ENCODE results near the gene CIB4. TPM values are rescaled to one million over a fixed set of nuclear protein-coding genes. Genes with fewer than 3 reads are reported as not detected.

The CIB4 gene
- total RNA-seq, 1 experiment from 2014 or later: not detected

- H3K27ac ChIP-seq: no peak overlapping the region
These were observed 24.2 kb downstream of the CIB4 start for GRCh38 chr2:26616706-26617587.

DNA sequence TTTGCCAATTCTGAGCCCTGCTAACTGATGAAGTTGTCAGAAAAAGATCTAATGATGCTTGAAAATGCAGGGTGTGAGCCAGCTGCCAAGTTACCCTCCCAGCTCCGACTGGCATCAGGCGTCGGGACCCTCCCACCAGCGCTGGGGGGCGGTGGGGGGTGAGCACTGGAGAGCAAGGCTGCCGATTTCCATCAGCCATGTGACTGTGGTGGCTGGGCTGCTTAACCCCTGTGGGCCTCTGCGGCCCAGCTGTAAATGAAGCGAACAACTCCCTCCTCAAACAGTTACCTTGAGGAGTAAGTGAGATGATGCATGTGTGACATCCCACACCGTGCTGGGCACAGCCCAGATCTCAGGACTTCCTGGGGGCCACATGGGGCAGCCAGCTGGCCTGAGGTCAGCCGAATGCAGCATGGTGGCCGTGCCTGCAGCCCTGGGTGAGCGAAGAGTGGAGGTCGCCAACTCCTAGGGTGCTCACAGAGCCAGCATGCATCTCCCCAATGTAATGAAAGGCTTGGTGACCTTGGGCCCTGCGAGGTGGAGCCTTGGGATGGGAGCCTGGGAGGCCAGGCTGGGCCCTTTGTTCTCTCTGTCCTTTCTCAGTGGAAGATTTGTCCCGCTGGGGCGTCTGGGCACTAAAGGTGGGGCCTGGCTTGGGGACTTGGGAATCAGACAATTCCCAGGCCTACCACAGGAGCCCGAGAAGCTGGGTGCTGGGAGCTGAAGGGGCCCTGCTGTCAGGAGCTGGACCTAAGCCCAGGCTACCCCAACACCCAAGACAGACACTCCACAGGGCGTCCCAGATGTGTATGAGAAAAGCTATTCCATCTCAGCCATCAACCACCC is 25.1 kb downstream of the CIB4 start:
- CTCF ChIA-PET: no interaction called here

More at GRCh38 chr2:26616706-26617587, 24.2 kb downstream of the CIB4 start:
- Histone ChIP-seq H3K4me1 (replicated peaks; ENCODE audit: insufficient read depth) (peaks cover 23% of the 10 kb centered on the region), H3K4me2 (no peak overlapping the region), H3K36me3 (ENCODE audit: low read depth) (no peaks in the 10 kb centered on the region), H3K79me2 (ENCODE audit: low read depth) (no peaks in the 10 kb centered on the region), H3F3A (ENCODE audit: insufficient read depth, low read depth) (peaks cover 8% of the 10 kb centered on the region; the same call in 1 of the 2 replicates), H3K4me3 (no peak overlapping the region), H3K9me2 (ENCODE audit: insufficient read depth) (no peaks in the 10 kb centered on the region), H3K27me3 (ENCODE audit: insufficient read depth, low read depth) (peaks cover 23% of the 10 kb centered on the region; the same call in 1 of the 2 replicates), H4K20me1 (ENCODE audit: insufficient read depth) (no peaks in the 10 kb centered on the region), H3K9me3 (ENCODE audit: insufficient read depth, low read depth) (no peaks in the 10 kb centered on the region), H2AFZ (no peak overlapping the region)
- BruUV-seq (replicated peaks): no TSS peak
- TF ChIP-seq, protein P1, sequence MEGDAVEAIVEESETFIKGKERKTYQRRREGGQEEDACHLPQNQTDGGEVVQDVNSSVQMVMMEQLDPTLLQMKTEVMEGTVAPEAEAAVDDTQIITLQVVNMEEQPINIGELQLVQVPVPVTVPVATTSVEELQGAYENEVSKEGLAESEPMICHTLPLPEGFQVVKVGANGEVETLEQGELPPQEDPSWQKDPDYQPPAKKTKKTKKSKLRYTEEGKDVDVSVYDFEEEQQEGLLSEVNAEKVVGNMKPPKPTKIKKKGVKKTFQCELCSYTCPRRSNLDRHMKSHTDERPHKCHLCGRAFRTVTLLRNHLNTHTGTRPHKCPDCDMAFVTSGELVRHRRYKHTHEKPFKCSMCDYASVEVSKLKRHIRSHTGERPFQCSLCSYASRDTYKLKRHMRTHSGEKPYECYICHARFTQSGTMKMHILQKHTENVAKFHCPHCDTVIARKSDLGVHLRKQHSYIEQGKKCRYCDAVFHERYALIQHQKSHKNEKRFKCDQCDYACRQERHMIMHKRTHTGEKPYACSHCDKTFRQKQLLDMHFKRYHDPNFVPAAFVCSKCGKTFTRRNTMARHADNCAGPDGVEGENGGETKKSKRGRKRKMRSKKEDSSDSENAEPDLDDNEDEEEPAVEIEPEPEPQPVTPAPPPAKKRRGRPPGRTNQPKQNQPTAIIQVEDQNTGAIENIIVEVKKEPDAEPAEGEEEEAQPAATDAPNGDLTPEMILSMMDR (conservative IDR thresholded peaks at IDR 0.05): no peak
- TF ChIP-seq EZH2 (IDR thresholded peaks at IDR 0.05; ENCODE audit: low read depth): no peak
- ChIA-PET POLR2A (ENCODE audit: unreplicated experiment) (no interaction called here), CTCF (no interaction called here)
- intact Hi-C loops (cut with micrococcal nuclease; ENCODE audit: unreplicated experiment): no loop called here
- DNase-seq: no peak

GRCh38 chr2:26615336-26615859 is 25.8 kb downstream of the CIB4 start:
- H3K4me1 ChIP-seq (replicated peaks; ENCODE audit: insufficient read depth): peaks cover 17% of the 10 kb centered on the region
- H3K4me2 ChIP-seq: no peak overlapping the region
- no peaks in the 10 kb centered on the region for H3K36me3 ChIP-seq (ENCODE audit: low read depth)
- intact Hi-C loops (cut with micrococcal nuclease; ENCODE audit: unreplicated experiment): no loop called here
- BruUV-seq (replicated peaks): no TSS peak
- H3K9me2 ChIP-seq (ENCODE audit: insufficient read depth): no peaks in the 10 kb centered on the region
- no peak for DNase-seq
- no peaks in the 10 kb centered on the region for H3K79me2 ChIP-seq (ENCODE audit: low read depth)
- H3K27ac ChIP-seq: no peak overlapping the region
- no peaks in the 10 kb centered on the region for H3K9me3 ChIP-seq (ENCODE audit: insufficient read depth, low read depth)
- TF ChIP-seq EZH2 (IDR thresholded peaks at IDR 0.05; ENCODE audit: low read depth): no peak
- TF ChIP-seq, protein P1 (conservative IDR thresholded peaks at IDR 0.05): no peak
- H4K20me1 ChIP-seq (ENCODE audit: insufficient read depth): no peaks in the 10 kb centered on the region
- peaks cover 21% of the 10 kb centered on the region; the same call in 1 of the 2 replicates for H3K27me3 ChIP-seq (ENCODE audit: insufficient read depth, low read depth)
- CTCF ChIA-PET: no interaction called here
- no peak overlapping the region for H3K4me3 ChIP-seq
- POLR2A ChIA-PET (ENCODE audit: unreplicated experiment): no interaction called here
- H2AFZ ChIP-seq: no peak overlapping the region
- H3F3A ChIP-seq (ENCODE audit: insufficient read depth, low read depth): no peaks in the 10 kb centered on the region; the same call in 1 of the 2 replicates

More for the DNA sequence above, 25.1 kb downstream of the CIB4 start:
- no peak overlapping the region for H3K4me3 ChIP-seq
- H3K4me1 ChIP-seq (replicated peaks; ENCODE audit: insufficient read depth): peaks cover 17% of the 10 kb centered on the region
- H3K27me3 ChIP-seq (ENCODE audit: insufficient read depth, low read depth): peaks cover 23% of the 10 kb centered on the region; the same call in 1 of the 2 replicates
- no peak overlapping the region for H2AFZ ChIP-seq
- no peaks in the 10 kb centered on the region for H4K20me1 ChIP-seq (ENCODE audit: insufficient read depth)
- H3K9me3 ChIP-seq (ENCODE audit: insufficient read depth, low read depth): no peaks in the 10 kb centered on the region
- TF ChIP-seq, protein P1 (conservative IDR thresholded peaks at IDR 0.05): no peak
- no peak for TF ChIP-seq EZH2 (IDR thresholded peaks at IDR 0.05; ENCODE audit: low read depth)
- DNase-seq: no peak
- no peaks in the 10 kb centered on the region for H3K9me2 ChIP-seq (ENCODE audit: insufficient read depth)
- H3F3A ChIP-seq (ENCODE audit: insufficient read depth, low read depth): no peaks in the 10 kb centered on the region; the same call in 1 of the 2 replicates
- no peak overlapping the region for H3K4me2 ChIP-seq
- no TSS peak for BruUV-seq (replicated peaks)
- intact Hi-C loops (cut with micrococcal nuclease; ENCODE audit: unreplicated experiment): no loop called here
- H3K27ac ChIP-seq: no peak overlapping the region
- no peaks in the 10 kb centered on the region for H3K79me2 ChIP-seq (ENCODE audit: low read depth)
- no peaks in the 10 kb centered on the region for H3K36me3 ChIP-seq (ENCODE audit: low read depth)
- POLR2A ChIA-PET (ENCODE audit: unreplicated experiment): no interaction called here

Measured in PC-9 (cell line).